ENCODE results near the gene OTOGL. TPM values are rescaled to one million over a fixed set of nuclear protein-coding genes. Genes with fewer than 3 reads are reported as not detected.

Gene OTOGL
- total RNA-seq (under 1 TPM; 0.19 to 0.76 (median 0.27) TPM), polyA plus RNA-seq (1 to 10 TPM in 1 of 2 donors, under 1 TPM in 1; 0.42 to 2.9 TPM)

- intact Hi-C loops (cut with DNase I) = no loop called here
- Histone ChIP-seq H3K27ac (no peak within 1 kb of the TSS), H3K4me3 (no peak within 1 kb of the TSS), H3K27me3 (no peaks in the 10 kb centered on the region), H3K9me3 (no peaks in the 10 kb centered on the region), H3K4me1 (no peaks in the 10 kb centered on the region), H3K36me3 (no peaks in the 10 kb centered on the region)
- DNase-seq (no peak), ATAC-seq (no peak), FAIRE-seq (no peak)
- no peak for TF ChIP-seq CTCF (IDR thresholded peaks at IDR 0.05)
- 81 to 83% methylated on average over 2 of the region's 2 CpGs for WGBS, 2 donors
Measured at GRCh38 chr12:80099259-80099658, at the start of gene OTOGL. TSS of gene OTOGL (plus strand) at chr12:80099537. CDS start at chr12:80209432, 109,895 bp downstream.

DNA sequence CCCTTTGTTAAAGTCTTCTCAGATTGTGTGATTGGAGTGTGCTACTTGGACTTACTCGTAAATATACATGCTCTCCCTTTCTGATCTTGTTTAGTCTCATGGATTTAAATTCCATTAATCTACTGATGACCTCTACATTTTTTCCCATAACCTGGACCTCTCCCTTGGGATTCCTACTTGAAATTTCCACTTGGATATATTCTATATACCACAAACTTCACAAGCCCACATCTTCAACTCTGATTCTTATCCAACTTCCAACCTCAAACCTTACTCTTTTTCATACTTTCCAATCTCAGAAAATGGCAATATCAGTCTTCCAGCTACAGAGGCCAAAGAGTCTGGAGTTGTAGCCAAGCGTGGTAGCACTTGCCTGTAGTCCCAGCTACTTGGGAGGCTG, 49.1 kb upstream of the OTOGL start:
- Histone ChIP-seq H3K4me3 (no peak overlapping the region), H3K36me3 (no peaks in the 10 kb centered on the region), H3K27me3 (no peaks in the 10 kb centered on the region), H3K4me1 (no peaks in the 10 kb centered on the region), H3K27ac (no peak overlapping the region), H3K9me3 (no peaks in the 10 kb centered on the region)
- WGBS, 2 donors = 69 to 79% methylated on average over 2 of the region's 2 CpGs
- ATAC-seq (no peak), FAIRE-seq (no peak), DNase-seq (no peak)
- TF ChIP-seq CTCF (IDR thresholded peaks at IDR 0.05) = no peak
- intact Hi-C loops (cut with DNase I) = no loop called here

DNA sequence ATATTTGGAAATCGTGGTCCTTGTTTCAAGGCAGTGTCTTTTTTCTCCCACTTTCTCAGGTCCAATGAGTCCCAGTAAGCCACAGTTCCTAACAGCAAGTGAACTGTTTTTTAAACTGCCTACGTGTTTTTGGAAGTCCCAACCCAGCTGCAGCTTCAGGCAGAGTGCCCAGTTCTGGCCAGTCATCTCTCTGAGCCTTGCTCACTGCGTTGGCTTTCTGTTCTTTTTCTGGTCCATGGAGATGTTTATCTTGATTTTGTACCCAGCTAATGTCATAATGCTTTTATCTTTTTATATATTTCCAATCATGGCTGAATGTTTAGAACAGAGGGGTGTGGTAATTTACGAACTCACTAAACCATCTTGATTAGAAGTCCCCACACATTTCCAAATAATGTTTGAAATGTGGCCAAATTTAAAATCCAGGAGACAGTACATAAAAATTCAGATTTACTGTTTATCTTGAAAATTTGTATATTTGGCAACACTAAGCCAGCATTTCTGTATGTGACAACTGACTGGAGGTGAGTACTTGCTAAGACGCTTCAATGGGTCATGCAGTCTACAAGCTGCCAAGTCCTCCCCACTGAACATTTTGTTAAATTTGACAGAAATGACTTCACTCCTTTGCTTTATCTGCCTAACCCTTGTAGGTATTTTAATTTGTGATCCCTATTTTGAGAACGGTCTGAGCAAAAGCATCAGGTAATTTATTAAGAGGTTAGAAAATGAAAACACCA, 46.1 kb upstream of the OTOGL start:
- 60 to 62% methylated on average over 6 of the region's 6 CpGs for WGBS, 2 donors
- DNase-seq = peak in 3 of 6 donors; percentile 11 to 19 (median 17)
- TF ChIP-seq CTCF (IDR thresholded peaks at IDR 0.05) = no peak
- no peak overlapping the region for H3K27ac ChIP-seq
- intact Hi-C loops (cut with DNase I) = no loop called here
- peak in 2 of 4 donors; percentile 15 to 52 for ATAC-seq
- H3K4me1 ChIP-seq = peaks cover 4 to 9% (median 4%) of the 10 kb centered on the region in 3 donors
- peak; percentile 5 for FAIRE-seq
- no peak overlapping the region for H3K4me3 ChIP-seq
- no peaks in the 10 kb centered on the region for H3K9me3 ChIP-seq
- no peaks in the 10 kb centered on the region for H3K36me3 ChIP-seq
- H3K27me3 ChIP-seq = no peaks in the 10 kb centered on the region

- DNase-seq (no peak), ATAC-seq (no peak), FAIRE-seq (no peak)
- TF ChIP-seq CTCF (IDR thresholded peaks at IDR 0.05) = no peak
- intact Hi-C loops (cut with DNase I) = no loop called here
- H3K4me1 ChIP-seq = peaks cover 4 to 18% (median 10%) of the 10 kb centered on the region in 3 donors
- no peaks in the 10 kb centered on the region for H3K36me3 ChIP-seq
- H3K27ac ChIP-seq = no peak overlapping the region
- WGBS, 2 donors = 80 to 81% methylated on average over 4 of the region's 4 CpGs
- no peaks in the 10 kb centered on the region for H3K27me3 ChIP-seq
- H3K4me3 ChIP-seq = no peak overlapping the region
- H3K9me3 ChIP-seq = no peaks in the 10 kb centered on the region
Measured at GRCh38 chr12:80056232-80056631, 43.1 kb upstream of the OTOGL start.

GRCh38 chr12:80056845-80057244, 42.5 kb upstream of the OTOGL start:
- no peak overlapping the region for H3K4me3 ChIP-seq
- H3K9me3 ChIP-seq = no peaks in the 10 kb centered on the region
- ATAC-seq (peak; percentile 86 to 92 (median 90)), DNase-seq (peak in 4 of 6 donors; percentile 52 to 69 (median 64)), FAIRE-seq (no peak)
- no peak overlapping the region for H3K27ac ChIP-seq
- peaks cover 4 to 18% (median 10%) of the 10 kb centered on the region in 3 donors for H3K4me1 ChIP-seq
- no peaks in the 10 kb centered on the region for H3K36me3 ChIP-seq
- intact Hi-C loops (cut with DNase I) = no loop called here
- no peak for TF ChIP-seq CTCF (IDR thresholded peaks at IDR 0.05)
- H3K27me3 ChIP-seq = no peaks in the 10 kb centered on the region
